CD14-positive monocyte (primary cell): ENCODE measurements around the gene AIF1. TPM values are rescaled to one million over a fixed set of nuclear protein-coding genes. Genes with fewer than 3 reads are reported as not detected.

Experiments
- DNase-seq, 3 donors: peaks; one replicate each; pipeline ENCODE4 v3.0.0-alpha.2; 2011 to 2022
- H2AFZ ChIP-seq: 2 replicates; pipeline ENCODE4 v1.6.0; 2012; ENCODE audit warnings: mild to moderate bottlenecking, low read depth, low read length, inconsistent platforms; ENCODE audit not compliant: insufficient read depth, poor library complexity, severe bottlenecking
- H3K27ac ChIP-seq, 2 donors: 1 replicate in 1 of 2; 2 replicates in 1 of 2; pipeline ENCODE4 v1.5.1; 2012 to 2013; ENCODE audit warnings: low read length in 2 of 2, control low read depth in 1 of 2, inconsistent platforms in 1 of 2, low read depth in 1 of 2, mild to moderate bottlenecking in 1 of 2
- H3K27me3 ChIP-seq, 2 donors: one replicate each; pipeline versions ENCODE4 v1.6.0 to v1.6.1; 2011 to 2013; ENCODE audit warnings: low read length in 2 of 2; ENCODE audit not compliant: control insufficient read depth in 2 of 2, insufficient read depth in 2 of 2
- H3K36me3 ChIP-seq, 2 donors: replicated peaks in 1 of 2; 1 replicate in 1 of 2; 2 replicates in 1 of 2; pipeline versions ENCODE4 v1.5.1 to v1.6.1; 2012 to 2013; ENCODE audit warnings: low read length in 2 of 2, control low read depth in 1 of 2, inconsistent platforms in 1 of 2, mild to moderate bottlenecking in 1 of 2; ENCODE audit not compliant: insufficient read depth in 2 of 2, control insufficient read depth in 1 of 2
- H3K4me1 ChIP-seq, 2 donors: 1 replicate in 1 of 2; 2 replicates in 1 of 2; pipeline versions ENCODE4 v1.5.1 to v1.6.1; 2012 to 2013; ENCODE audit warnings: low read length in 2 of 2, control low read depth in 1 of 2, inconsistent platforms in 1 of 2, mild to moderate bottlenecking in 1 of 2, moderate library complexity in 1 of 2; ENCODE audit not compliant: insufficient read depth in 2 of 2, control insufficient read depth in 1 of 2
- H3K4me2 ChIP-seq: replicated peaks from 2 replicates; pipeline ENCODE3; 2012; ENCODE audit warnings: low read length, moderate library complexity, mild to moderate bottlenecking; ENCODE audit not compliant: poor library complexity, severe bottlenecking; ENCODE audit errors: extremely low read depth
- H3K4me3 ChIP-seq, 3 experiments: fragments of 200-600 bp in 1 of 3; sonication (generic) in 1 of 3; replicated peaks in 1 of 3; 1 replicate in 2 of 3; 2 replicates in 1 of 3; pipeline ENCODE4 v1.5.1; 2011 to 2013; ENCODE audit warnings: low read length in 3 of 3, mild to moderate bottlenecking in 3 of 3, control low read depth in 2 of 3, low read depth in 2 of 3, inconsistent platforms in 1 of 3, moderate library complexity in 1 of 3
- H3K79me2 ChIP-seq: 2 replicates; pipeline ENCODE4 v1.6.0; 2012; ENCODE audit warnings: mild to moderate bottlenecking, control low read depth, inconsistent platforms, low read length, moderate library complexity; ENCODE audit not compliant: insufficient read depth
- H3K9ac ChIP-seq: 2 replicates; pipeline ENCODE4 v1.6.0; 2017; ENCODE audit warnings: low read length, mild to moderate bottlenecking; ENCODE audit not compliant: insufficient read depth, poor library complexity, severe bottlenecking
- H3K9me3 ChIP-seq, 2 donors: replicated peaks in 1 of 2; 1 replicate in 1 of 2; 2 replicates in 1 of 2; pipeline versions ENCODE4 v1.5.1 to v1.6.1; 2012 to 2013; ENCODE audit warnings: low read length in 2 of 2, control low read depth in 1 of 2; ENCODE audit not compliant: control insufficient read depth in 1 of 2, insufficient read depth in 1 of 2
- H4K20me1 ChIP-seq: 2 replicates; pipeline ENCODE4 v1.6.0; 2012; ENCODE audit warnings: mild to moderate bottlenecking, low read length, control low read depth, moderate library complexity; ENCODE audit not compliant: insufficient read depth
- H3K27ac Mint-ChIP-seq, 7 donors: one replicate each; pipeline ENCODE4 v1.8.0; 2020; ENCODE audit warnings: mild to moderate bottlenecking in 7 of 7, mixed read lengths in 7 of 7, moderate library complexity in 6 of 7, inconsistent platforms in 2 of 7
- H3K27me3 Mint-ChIP-seq, 3 donors: one replicate each; pipeline ENCODE4 v1.8.0; 2021 to 2022; ENCODE audit warnings: low read depth in 3 of 3, mild to moderate bottlenecking in 3 of 3, mixed read lengths in 3 of 3, moderate library complexity in 3 of 3, inconsistent platforms in 1 of 3
- H3K36me3 Mint-ChIP-seq, 2 donors: one replicate each; pipeline ENCODE4 v1.8.0; 2020; ENCODE audit warnings: mixed read lengths in 2 of 2, inconsistent platforms in 1 of 2, mild to moderate bottlenecking in 1 of 2
- H3K4me1 Mint-ChIP-seq: one replicate; pipeline ENCODE4 v1.8.0; 2020; ENCODE audit warnings: mild to moderate bottlenecking, mixed read lengths
- H3K4me3 Mint-ChIP-seq, 2 donors: one replicate each; pipeline ENCODE4 v1.8.0; 2020; ENCODE audit warnings: mild to moderate bottlenecking in 2 of 2, mixed read lengths in 2 of 2, moderate library complexity in 1 of 2
- H3K9me3 Mint-ChIP-seq, 7 donors: one replicate each; pipeline ENCODE4 v1.8.0; 2020 to 2022; ENCODE audit warnings: mixed read lengths in 7 of 7, mild to moderate bottlenecking in 6 of 7, moderate library complexity in 6 of 7, inconsistent platforms in 2 of 7
- CTCF ChIP-seq: fragments of 200-600 bp; IDR thresholded peaks from one replicate; pipeline ENCODE4 v1.8.0; 2022; ENCODE audit warnings: antibody characterized with exemption, mild to moderate bottlenecking
- WGBS: methylation state at CpG from one replicate; pipeline ENCODE4 v1.1.5; 2013; ENCODE audit warnings: missing lambda C conversion rate; ENCODE audit not compliant: insufficient coverage; 5-methylcytosine and 5-hydroxymethylcytosine counted together
- intact Hi-C, 2 donors: fragments of 100-400 bp; cut with micrococcal nuclease; formaldehyde crosslinking; loops; one replicate each; pipeline versions ENCODE4 v1.15.0 to v1.15.1; 2023
- polyA minus RNA-seq: library from RNA; depleted of rRNA, polyadenylated mRNA; stranded (reverse); fragments of >200 nt; gene quantifications from 2 replicates; pipeline ENCODE4 v1.2.3, GENCODE V29; 2012
- polyA plus RNA-seq, 3 donors: library from polyadenylated mRNA; depleted of rRNA in 1 of 3; unstranded in 2 of 3; stranded (reverse) in 1 of 3; fragments of 300-500 nt in 2 of 3; fragments of >200 nt in 1 of 3; fragmentation: Illumina TruSeq in 2 of 3; gene quantifications; 1 replicate in 2 of 3; 2 replicates in 1 of 3; pipeline ENCODE4 v1.2.3, GENCODE V29; 2012 to 2021
- total RNA-seq, 12 experiments: library from RNA in 1 of 12; stranded (reverse) in 1 of 12; fragments of 120-200 nt in 1 of 12; gene quantifications; one replicate each; pipeline ENCODE4 v1.2.4 and lab custom pipeline; 2013 to 2026; ENCODE audit warnings: mixed read lengths in 6 of 12, inconsistent platforms in 1 of 12

The AIF1 gene
- 1,601 TPM for total RNA-seq (2013)
- 1,000 to 10,000 TPM in 2 of 3 donors, 100 to 1,000 TPM in 1; 952 to 2,310 (median 2,275) TPM for polyA plus RNA-seq
- 175 and 332 TPM in 2 replicates for polyA minus RNA-seq
- 20.9 to 382 (median 307) reads per million in 11 experiments for total RNA-seq (lab: John Stamatoyannopoulos, UW)

DNA sequence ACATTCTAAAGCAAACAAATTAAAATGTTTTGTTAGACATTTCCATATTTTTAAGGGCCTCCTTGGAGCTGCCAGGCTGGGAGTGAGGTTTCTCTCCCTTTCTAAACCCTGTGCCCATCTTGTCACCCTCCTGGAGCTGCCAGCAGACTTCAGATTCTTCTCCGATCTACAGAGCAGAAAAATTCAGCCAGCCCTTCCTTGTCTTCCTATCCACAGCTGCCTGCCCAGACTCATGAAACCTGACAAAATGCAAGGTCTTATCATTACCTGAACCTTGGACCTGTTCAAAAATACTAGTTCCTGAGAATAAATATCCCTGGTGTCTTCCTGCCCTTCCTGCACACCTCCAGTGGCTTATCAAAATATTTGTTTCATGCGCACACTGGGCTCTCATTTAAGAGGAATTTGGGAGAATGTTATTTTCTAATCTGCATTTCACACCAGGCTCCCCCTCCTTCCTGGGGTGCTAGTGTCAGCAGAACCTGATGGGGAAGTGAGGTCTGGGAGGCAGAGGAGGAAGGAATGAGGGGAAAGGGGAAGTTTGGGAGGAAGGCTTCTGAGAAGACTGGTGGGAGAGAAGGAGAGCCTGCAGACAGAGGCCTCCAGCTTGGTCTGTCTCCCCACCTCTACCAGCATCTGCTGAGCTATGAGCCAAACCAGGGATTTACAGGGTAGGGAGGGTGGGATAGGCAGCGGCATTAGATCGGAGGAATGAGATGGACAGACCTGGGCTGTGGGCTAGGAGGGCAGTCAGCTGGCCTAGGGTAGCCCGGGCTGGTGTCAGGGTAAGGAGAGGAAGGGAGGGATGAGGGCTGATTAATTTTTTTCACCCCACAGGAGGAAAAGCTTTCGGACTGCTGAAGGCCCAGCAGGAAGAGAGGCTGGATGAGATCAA, at the start of gene AIF1:
AIF1 (plus strand) TSS at position 551 of the 895 bp plus-strand sequence; CDS start at position 647, 96 bp downstream.
- Histone ChIP-seq H3K9ac (peak within 1 kb of the TSS; percentile 74), H3K4me2 (peak within 1 kb of the TSS; percentile 99), H3K79me2 (peaks cover 45% of the 10 kb centered on the region), H3K9me3 (no peaks in the 10 kb centered on the region), H3K27me3 (no peaks in the 10 kb centered on the region), H3K27ac (peak within 1 kb of the TSS; percentile 78 to 86), H2AFZ (peak within 1 kb of the TSS; percentile 72), H3K36me3 (peaks cover 4 to 11% of the 10 kb centered on the region in 2 donors), H3K4me3 (peak within 1 kb of the TSS; percentile 75 to 99 (median 93)), H3K4me1 (peaks cover 47 to 66% of the 10 kb centered on the region in 2 donors), H4K20me1 (peaks cover 10% of the 10 kb centered on the region)
- peak; percentile 63 to 87 (median 81) for DNase-seq
- 0% methylated on average over 1 of the region's 6 CpGs for WGBS
- peaks cover 0 to 1% (median 0%) of the 10 kb centered on the region in 3 donors for H3K27me3 Mint-ChIP-seq
- peaks cover 62% of the 10 kb centered on the region for H3K4me1 Mint-ChIP-seq
- peak within 1 kb of the TSS; percentile 91 to 96 for H3K4me3 Mint-ChIP-seq
- H3K9me3 Mint-ChIP-seq, result peaks cover 0 to 1% (median 0%) of the 10 kb centered on the region in 7 donors
- no peak for TF ChIP-seq CTCF
- peak within 1 kb of the TSS; percentile 87 to 96 (median 94) for H3K27ac Mint-ChIP-seq
- H3K36me3 Mint-ChIP-seq, result peaks cover 12 to 25% of the 10 kb centered on the region in 2 donors
- intact Hi-C loops, result no loop called here
